Esophagus muscularis mucosa (tissue), 4 donors: ENCODE results near the gene DOCK6. TPM values are rescaled to one million over a fixed set of nuclear protein-coding genes. Genes with fewer than 3 reads are reported as not detected.

Experiments used
- DNase-seq: peaks from one replicate; pipeline ENCODE4 v3.0.0-alpha.2; 2017; ENCODE audit errors: extremely low spot score
- H3K27ac ChIP-seq, 4 donors: fragments of 200-600 bp; sonication (generic); replicated peaks in 1 of 4; 1 replicate in 3 of 4; 2 replicates in 1 of 4; pipeline ENCODE4 v1.5.1; 2016 to 2019; ENCODE audit warnings: mild to moderate bottlenecking in 1 of 4
- H3K27me3 ChIP-seq, 4 donors: fragments of 200-600 bp; sonication (generic); one replicate each; pipeline versions ENCODE4 v1.5.1 to v1.6.0; 2016 to 2019
- H3K36me3 ChIP-seq, 4 donors: fragments of 200-600 bp; sonication (generic); one replicate each; pipeline ENCODE4 v1.5.1; 2016 to 2019
- H3K4me1 ChIP-seq, 4 donors: fragments of 200-600 bp; sonication (generic); one replicate each; pipeline ENCODE4 v1.5.1; 2016 to 2019
- H3K4me3 ChIP-seq, 4 donors: fragments of 200-600 bp; sonication (generic); 1 replicate in 2 of 4; 2 replicates in 2 of 4; pipeline ENCODE4 v1.5.1; 2016 to 2019; ENCODE audit warnings: mild to moderate bottlenecking in 4 of 4, moderate library complexity in 1 of 4
- H3K9me3 ChIP-seq, 4 donors: fragments of 200-600 bp; sonication (generic); 1 replicate in 3 of 4; 2 replicates in 1 of 4; pipeline ENCODE4 v1.5.1; 2016 to 2019
- EP300 ChIP-seq: sonication (generic); formaldehyde crosslinking; IDR thresholded peaks from one replicate; pipeline ENCODE4 v1.6.1; 2017; ENCODE audit warnings: antibody characterized with exemption
- POLR2A ChIP-seq: fragments of 450-650 bp; IDR thresholded peaks from one replicate; pipeline ENCODE4 v1.6.1; 2017; ENCODE audit warnings: antibody characterized with exemption, moderate library complexity, mild to moderate bottlenecking, low read depth
- POLR2AphosphoS5 ChIP-seq, 2 donors: sonication (generic); formaldehyde crosslinking; IDR thresholded peaks; one replicate each; pipeline ENCODE4 v1.6.1; 2017; ENCODE audit warnings: antibody characterized with exemption in 2 of 2
- WGBS: methylation state at CpG from one replicate; pipeline ENCODE4 v1.1.5; 2018; 5-methylcytosine and 5-hydroxymethylcytosine counted together
- intact Hi-C: fragments of 100-400 bp; cut with DNase I; formaldehyde crosslinking; loops from one replicate; pipeline ENCODE4 v1.15.1; 2023
- total RNA-seq, 4 donors: library from RNA; depleted of rRNA; stranded (reverse); fragments of >200 nt; gene quantifications; one replicate each; pipeline versions ENCODE4 v1.1.0 to v1.2.1, GENCODE V29; 2016
- TF ChIP-seq, protein P1 (sequence below), 3 experiments: fragments of 200-600 bp in 2 of 3; fragments of 450-650 bp in 1 of 3; sonication (generic) in 2 of 3; IDR thresholded peaks; one replicate each; pipeline ENCODE4 v1.5.1; 2017 to 2019; ENCODE audit warnings: antibody characterized with exemption in 3 of 3, mild to moderate bottlenecking in 2 of 3, moderate library complexity in 1 of 3

DOCK6 gene
- total RNA-seq, 4 donors from 2014 or later = 32.6 to 51.0 (median 40.1) TPM

DNA sequence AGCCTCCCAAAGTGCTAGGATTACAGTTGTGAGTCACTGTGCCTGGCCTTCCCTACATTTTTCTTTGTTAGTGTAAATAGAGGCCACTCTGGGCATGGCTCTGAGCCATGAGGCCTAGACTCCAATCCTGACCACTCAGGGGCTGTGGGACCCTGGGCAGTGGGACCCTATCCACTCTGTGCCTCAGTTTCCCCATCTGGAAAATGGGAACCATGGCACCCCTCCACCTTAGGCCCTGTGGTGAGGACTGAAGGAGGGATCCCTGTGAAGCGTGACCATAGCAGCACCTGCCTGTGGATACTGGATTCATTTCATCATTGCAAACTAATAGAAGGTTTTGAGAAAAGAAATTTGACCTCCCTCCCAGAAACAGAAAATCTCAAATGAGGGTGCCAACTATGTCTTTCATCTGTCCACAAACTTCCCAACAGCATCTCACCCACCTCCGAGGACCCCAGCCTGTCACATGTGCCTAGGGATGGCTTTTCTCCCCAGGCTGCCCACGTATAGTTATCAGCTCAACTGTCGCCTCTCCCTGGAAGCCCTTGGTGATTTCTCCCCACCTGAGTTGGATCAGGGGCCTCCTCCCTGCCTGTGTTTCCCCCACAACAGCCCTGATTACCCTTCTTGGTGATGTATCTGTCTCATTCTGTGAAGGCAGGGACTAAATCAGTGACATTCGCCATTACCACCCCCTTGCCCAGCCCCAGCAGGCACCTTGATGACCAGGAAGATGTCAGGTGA, 17.3 kb downstream of the DOCK6 start:
- Histone ChIP-seq H3K4me3 (no peak overlapping the region), H3K27me3 (no peaks in the 10 kb centered on the region), H3K9me3 (no peaks in the 10 kb centered on the region), H3K36me3 (peaks cover 8 to 77% (median 67%) of the 10 kb centered on the region in 4 donors), H3K27ac (no peak overlapping the region), H3K4me1 (peaks cover 27 to 33% (median 32%) of the 10 kb centered on the region in 4 donors)
- DNase-seq = no peak
- TF ChIP-seq, protein P1, sequence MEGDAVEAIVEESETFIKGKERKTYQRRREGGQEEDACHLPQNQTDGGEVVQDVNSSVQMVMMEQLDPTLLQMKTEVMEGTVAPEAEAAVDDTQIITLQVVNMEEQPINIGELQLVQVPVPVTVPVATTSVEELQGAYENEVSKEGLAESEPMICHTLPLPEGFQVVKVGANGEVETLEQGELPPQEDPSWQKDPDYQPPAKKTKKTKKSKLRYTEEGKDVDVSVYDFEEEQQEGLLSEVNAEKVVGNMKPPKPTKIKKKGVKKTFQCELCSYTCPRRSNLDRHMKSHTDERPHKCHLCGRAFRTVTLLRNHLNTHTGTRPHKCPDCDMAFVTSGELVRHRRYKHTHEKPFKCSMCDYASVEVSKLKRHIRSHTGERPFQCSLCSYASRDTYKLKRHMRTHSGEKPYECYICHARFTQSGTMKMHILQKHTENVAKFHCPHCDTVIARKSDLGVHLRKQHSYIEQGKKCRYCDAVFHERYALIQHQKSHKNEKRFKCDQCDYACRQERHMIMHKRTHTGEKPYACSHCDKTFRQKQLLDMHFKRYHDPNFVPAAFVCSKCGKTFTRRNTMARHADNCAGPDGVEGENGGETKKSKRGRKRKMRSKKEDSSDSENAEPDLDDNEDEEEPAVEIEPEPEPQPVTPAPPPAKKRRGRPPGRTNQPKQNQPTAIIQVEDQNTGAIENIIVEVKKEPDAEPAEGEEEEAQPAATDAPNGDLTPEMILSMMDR (IDR thresholded peaks at IDR 0.05) = no peak
- TF ChIP-seq POLR2AphosphoS5 (IDR thresholded peaks at IDR 0.05) = no peak
- 94% methylated on average over 5 of the region's 5 CpGs for WGBS
- intact Hi-C loops = loop anchor here (5.0 kb wide), 1 partner anchor 202 kb away; no protein-coding TSS in a partner anchor

DNA sequence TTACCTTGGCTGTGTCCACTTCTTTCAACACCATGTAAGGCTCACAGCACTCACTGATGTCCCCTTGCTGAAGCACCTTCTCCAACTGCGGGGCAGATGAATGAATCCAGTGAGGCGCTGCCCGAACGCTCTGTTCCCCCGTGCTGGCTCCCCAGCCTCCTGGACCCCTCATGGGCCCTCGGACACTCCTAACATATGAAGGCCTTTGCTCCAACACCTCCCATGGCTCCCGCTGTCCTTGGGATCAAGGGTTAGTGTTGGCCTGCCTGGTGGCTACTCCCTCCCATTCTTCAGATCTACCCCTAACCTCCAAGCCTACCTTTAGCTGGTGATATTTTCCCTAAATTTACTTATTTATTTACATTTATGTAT, 18.5 kb downstream of the DOCK6 start:
- Histone ChIP-seq H3K4me3 (peak overlapping the region in 2 of 4 donors; percentile 2 to 9), H3K4me1 (peaks cover 27 to 33% (median 32%) of the 10 kb centered on the region in 4 donors), H3K27me3 (no peaks in the 10 kb centered on the region), H3K9me3 (peaks cover 0 to 6% (median 0%) of the 10 kb centered on the region in 4 donors), H3K36me3 (peaks cover 8 to 78% (median 70%) of the 10 kb centered on the region in 4 donors), H3K27ac (peak overlapping the region; percentile 38 to 72 (median 58))
- intact Hi-C loops = loop anchor here (5.0 kb wide), 1 partner anchor 204 kb away; no protein-coding TSS in a partner anchor
- DNase-seq = no peak
- TF ChIP-seq EP300 (no peak), POLR2A (no peak), POLR2AphosphoS5 (IDR thresholded peaks at IDR 0.05) (no peak)
- TF ChIP-seq, protein P1 (IDR thresholded peaks at IDR 0.05) = no peak
- 95% methylated on average over 7 of the region's 7 CpGs for WGBS

DNA sequence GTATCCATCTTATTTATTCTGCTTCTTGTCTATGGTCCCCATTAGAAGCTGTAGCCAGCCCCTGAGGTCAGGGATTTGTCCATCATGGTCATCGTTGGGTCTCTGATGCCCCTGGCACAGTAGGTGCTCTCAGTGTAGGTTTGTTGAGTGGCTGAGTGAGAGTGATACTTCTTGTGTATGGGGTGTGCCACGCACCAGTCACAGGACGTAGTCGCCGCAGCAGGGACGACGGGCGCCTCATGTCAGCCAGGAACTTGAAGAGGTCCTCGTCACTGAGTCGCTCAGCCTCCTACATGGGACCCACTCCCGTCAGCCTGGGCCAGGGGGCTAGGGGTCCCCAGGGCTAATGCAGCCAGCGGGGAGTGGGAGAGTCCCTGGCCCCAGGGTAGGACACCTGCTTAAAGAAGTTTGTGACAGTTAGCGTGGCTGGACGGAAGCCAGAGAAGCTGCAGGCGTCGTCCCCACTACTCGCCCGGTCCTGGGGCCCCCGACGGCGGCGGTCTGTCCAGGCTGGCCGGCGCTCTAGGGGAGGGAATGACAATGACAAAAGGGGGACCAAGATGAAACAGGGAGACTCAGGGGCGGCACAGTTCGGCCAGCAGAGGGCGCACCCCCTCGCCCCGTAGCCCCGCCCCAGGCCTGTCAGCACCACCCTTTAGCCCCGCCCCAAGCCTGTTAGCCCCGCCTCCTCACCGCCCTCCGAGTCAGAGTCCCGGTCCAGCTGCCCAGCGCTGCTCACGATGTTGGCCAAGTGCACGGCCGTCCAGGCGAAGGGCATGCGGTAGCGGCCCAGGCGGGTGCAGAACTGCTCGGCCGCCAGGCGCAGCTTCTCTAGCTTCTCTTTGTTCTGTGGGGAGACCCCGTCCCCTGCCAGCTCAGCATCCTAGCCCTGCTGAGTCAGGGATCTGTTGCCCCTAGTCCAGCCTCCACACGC, 19.2 kb downstream of the DOCK6 start:
- TF ChIP-seq EP300 = no peak
- TF ChIP-seq POLR2A = no peak
- TF ChIP-seq, protein P1 (IDR thresholded peaks at IDR 0.05) = peak; percentile 70 to 95 (median 80)
- TF ChIP-seq POLR2AphosphoS5 (IDR thresholded peaks at IDR 0.05) = peak; percentile 69 to 81
- DNase-seq = peak; percentile 98
- Histone ChIP-seq H3K4me3 (peak overlapping the region in 2 of 4 donors; percentile 2 to 9), H3K27ac (peak overlapping the region; percentile 38 to 72 (median 58)), H3K36me3 (peaks cover 8 to 78% (median 67%) of the 10 kb centered on the region in 4 donors), H3K4me1 (peaks cover 22 to 30% (median 26%) of the 10 kb centered on the region in 4 donors), H3K27me3 (no peaks in the 10 kb centered on the region), H3K9me3 (peaks cover 0 to 9% (median 0%) of the 10 kb centered on the region in 4 donors)
- intact Hi-C loops = loop anchor here (5.0 kb wide), 1 partner anchor 204 kb away; no protein-coding TSS in a partner anchor
- WGBS = 58% methylated on average over 3 of the region's 48 CpGs

DNA sequence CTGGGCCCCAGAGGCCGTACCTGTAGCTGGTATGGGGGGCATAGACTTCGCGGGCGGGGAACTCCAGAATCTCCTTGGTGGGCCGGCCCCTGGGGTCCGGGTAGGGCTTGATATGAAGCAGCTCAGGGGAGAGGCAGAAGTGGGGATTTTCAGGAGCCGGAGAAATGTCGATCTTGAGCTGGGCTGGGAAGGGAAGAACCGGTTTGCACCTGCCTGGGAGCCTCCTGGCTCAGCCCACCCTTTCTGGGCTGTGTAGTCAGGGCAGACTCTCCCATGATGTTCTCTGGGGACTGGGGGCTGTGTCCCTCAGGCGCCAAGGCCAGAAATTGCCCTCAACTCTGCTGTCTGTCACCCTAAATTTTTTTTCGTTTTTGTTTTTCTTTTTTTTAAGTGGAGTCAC, 20.3 kb downstream of the DOCK6 start:
- peaks cover 0 to 9% (median 0%) of the 10 kb centered on the region in 4 donors for H3K9me3 ChIP-seq
- intact Hi-C loops = loop anchor here (5.0 kb wide), 1 partner anchor 205 kb away; no protein-coding TSS in a partner anchor
- TF ChIP-seq POLR2A (no peak), EP300 (no peak), POLR2AphosphoS5 (IDR thresholded peaks at IDR 0.05) (no peak)
- TF ChIP-seq, protein P1 (IDR thresholded peaks at IDR 0.05) = no peak
- no peak for DNase-seq
- H3K36me3 ChIP-seq = peaks cover 8 to 84% (median 68%) of the 10 kb centered on the region in 4 donors
- H3K4me1 ChIP-seq = peaks cover 13 to 19% (median 15%) of the 10 kb centered on the region in 4 donors
- WGBS = 84% methylated on average over 11 of the region's 11 CpGs
- H3K27me3 ChIP-seq = no peaks in the 10 kb centered on the region
- H3K27ac ChIP-seq = no peak overlapping the region
- H3K4me3 ChIP-seq = no peak overlapping the region
